Measurements from ENCODE around the gene ADGRG2.

- TF ChIP-seq FOXA1 (IDR thresholded peaks at IDR 0.05) (no peak), NFRKB (IDR thresholded peaks at IDR 0.05) (no peak), ELF4 (IDR thresholded peaks at IDR 0.05) (no peak), SUZ12 (IDR thresholded peaks at IDR 0.05) (no peak), CTBP1 (IDR thresholded peaks at IDR 0.05; ENCODE audit: borderline replicate concordance) (no peak), FOXM1 (IDR thresholded peaks at IDR 0.05; ENCODE audit: borderline replicate concordance) (no peak), SP1 (IDR thresholded peaks at IDR 0.05) (no peak), ARNT (IDR thresholded peaks at IDR 0.05) (no peak), HDGF (IDR thresholded peaks at IDR 0.05; ENCODE audit: borderline replicate concordance) (no peak)
Observed at GRCh38 chrX:19017271-19017670, 105.0 kb downstream of the ADGRG2 start.
